Stimulated activated CD4-positive, alpha-beta T cell treated with anti-CD3 and anti-CD28 coated beads, Interleukin-12 subunit alpha, Interleukin-12 subunit beta, amount 100 ng/mL, for 48 hours (primary cell): ENCODE results near the gene ADGRG2.

Experiments
- DNase-seq, 3 donors: peaks; one replicate each; pipeline ENCODE4 v3.0.0-alpha.2; 2020; ENCODE audit warnings: low read depth in 2 of 3, low spot score in 1 of 3

The ADGRG2 gene, protein sequence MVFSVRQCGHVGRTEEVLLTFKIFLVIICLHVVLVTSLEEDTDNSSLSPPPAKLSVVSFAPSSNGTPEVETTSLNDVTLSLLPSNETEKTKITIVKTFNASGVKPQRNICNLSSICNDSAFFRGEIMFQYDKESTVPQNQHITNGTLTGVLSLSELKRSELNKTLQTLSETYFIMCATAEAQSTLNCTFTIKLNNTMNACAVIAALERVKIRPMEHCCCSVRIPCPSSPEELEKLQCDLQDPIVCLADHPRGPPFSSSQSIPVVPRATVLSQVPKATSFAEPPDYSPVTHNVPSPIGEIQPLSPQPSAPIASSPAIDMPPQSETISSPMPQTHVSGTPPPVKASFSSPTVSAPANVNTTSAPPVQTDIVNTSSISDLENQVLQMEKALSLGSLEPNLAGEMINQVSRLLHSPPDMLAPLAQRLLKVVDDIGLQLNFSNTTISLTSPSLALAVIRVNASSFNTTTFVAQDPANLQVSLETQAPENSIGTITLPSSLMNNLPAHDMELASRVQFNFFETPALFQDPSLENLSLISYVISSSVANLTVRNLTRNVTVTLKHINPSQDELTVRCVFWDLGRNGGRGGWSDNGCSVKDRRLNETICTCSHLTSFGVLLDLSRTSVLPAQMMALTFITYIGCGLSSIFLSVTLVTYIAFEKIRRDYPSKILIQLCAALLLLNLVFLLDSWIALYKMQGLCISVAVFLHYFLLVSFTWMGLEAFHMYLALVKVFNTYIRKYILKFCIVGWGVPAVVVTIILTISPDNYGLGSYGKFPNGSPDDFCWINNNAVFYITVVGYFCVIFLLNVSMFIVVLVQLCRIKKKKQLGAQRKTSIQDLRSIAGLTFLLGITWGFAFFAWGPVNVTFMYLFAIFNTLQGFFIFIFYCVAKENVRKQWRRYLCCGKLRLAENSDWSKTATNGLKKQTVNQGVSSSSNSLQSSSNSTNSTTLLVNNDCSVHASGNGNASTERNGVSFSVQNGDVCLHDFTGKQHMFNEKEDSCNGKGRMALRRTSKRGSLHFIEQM

DNA sequence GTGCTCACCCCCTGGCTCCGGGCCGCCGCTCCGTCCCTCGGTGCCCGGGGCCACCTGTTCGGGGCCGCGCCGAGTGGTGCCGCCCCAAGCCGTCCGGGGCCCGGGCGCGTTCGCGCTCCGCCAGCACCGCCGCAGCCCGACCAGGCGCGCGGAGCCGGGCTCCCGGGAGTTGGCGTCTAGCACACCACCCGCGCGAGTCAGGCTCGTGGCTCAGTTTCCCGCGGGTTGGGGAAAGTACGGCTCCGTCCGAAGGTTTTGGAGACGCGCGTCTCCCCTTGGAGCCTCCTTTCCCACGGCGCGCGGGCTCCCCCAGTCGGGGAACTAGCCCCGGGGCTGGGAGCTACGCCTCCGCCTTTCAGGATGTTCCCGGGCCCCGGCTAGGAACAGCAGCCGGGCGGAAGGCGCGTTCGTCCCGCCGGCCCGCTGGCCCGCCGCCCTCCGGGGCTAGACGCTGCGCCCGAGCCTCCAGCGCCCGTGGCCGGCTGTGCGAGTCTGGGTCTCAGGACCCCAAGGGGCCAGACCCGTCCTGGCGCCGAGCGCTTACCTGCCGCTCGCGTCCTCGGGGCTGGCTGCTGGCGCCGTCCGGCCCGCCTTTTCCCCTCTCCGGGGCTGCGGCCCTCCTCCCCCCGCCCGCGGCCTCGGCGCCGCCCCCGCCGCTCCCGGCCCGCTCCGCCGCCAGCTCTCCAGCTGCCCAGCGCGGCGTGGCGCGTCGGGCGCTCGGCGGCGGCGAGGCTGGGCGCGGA lies at the start of gene ADGRG2:
Gene ADGRG2 (minus strand): TSS at position 571 of the 743 bp plus-strand sequence. CDS start 53,634 bp downstream, outside the sequence.
- DNase-seq = no peak

DNA sequence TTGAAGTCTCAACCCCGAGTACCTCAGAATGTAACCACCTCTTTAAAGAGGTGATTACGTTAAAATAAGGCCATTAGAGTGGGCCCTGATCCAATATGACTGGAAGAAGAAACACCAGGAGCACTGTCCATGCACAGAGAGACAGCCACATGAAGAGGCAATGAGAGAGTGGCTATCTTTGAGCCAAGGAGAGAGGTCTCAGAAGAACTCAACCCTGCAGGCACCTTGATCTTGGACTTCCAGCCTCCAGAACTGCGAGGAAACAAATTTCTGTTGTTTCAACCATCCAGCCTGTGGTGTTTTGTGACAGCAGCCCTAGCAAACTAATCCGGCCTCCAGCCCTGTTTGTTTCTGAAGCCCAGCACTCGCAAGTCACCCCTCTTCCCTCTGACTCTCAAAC lies 46.3 kb upstream of the ADGRG2 start:
- no peak for DNase-seq

DNA sequence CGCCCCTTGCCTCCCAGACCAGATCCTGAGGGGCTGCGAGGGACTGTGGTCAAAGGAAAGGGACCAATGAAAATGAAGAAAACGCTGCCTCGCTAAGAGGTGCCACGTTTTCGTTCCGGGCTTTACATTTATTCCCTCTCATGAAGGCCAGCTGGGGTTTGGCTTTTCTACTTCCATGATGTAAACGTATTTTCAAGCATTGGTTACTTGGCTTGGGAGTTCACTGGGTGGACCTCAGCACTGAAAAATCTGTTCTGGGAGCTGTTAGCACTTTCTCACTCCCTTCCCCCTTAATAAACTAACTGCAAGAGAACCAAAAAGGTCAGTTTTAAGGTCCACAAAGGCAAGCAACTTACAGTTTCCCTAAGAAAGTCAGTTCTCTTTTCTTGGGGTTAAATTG lies 40.6 kb upstream of the ADGRG2 start:
- DNase-seq = no peak

DNA sequence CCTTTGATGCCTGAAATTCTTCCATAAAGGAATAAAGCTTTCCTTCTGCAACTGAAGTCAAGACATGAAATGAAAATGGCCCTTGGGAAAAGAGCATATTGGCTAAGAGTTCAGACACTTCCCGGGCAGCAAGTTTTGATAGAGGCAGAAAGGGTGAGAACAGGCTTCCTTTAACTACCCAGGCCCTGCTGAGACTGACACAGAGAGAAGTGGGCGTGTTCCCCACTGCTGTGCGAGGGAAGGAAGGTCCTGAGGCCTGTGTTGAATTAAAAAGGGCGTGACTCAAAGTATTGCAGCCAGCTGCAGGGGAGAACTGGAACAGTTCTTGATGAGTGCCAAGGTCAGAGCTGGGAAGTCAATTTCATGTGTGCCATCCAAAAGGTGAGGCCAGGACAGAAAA lies 33.9 kb upstream of the ADGRG2 start:
- no peak for DNase-seq

DNA sequence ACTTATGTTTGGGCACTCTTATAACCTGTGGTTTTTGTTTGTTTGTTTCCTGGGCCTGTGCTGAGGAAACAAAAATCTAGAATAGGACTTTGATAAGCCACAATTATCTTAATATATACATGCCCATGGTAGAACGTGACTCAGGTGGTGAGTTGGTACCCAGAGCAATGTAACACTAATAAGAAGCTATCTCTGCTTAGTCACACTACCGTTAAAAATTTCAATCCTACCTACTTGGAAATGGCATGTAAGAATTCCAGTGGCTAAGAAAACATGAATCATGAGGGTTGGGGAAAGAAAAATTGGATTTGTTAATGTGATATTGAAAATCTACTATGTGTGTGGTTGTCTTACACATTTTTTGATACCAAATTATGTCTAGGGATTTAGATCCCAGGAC lies 30.5 kb upstream of the ADGRG2 start:
- no peak for DNase-seq

DNA sequence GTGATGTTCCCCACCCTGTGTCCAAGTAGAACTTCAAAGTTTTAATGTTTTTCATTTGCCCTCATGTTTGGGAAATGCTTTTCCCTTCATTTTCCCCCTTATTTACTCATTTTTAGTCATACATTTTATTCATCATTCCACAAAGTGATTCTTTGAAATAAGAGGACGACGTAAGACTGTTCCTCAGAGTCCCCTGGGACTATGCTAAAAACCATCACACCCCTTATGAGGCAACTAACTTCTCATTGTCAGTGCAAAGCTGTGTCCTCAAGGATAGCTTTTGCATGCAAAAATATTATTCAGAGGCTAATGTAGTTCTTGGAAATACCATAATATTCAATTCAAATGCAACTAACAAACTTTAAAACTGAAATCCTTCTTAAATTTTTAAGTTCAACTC lies 14.8 kb upstream of the ADGRG2 start:
- DNase-seq = no peak

DNA sequence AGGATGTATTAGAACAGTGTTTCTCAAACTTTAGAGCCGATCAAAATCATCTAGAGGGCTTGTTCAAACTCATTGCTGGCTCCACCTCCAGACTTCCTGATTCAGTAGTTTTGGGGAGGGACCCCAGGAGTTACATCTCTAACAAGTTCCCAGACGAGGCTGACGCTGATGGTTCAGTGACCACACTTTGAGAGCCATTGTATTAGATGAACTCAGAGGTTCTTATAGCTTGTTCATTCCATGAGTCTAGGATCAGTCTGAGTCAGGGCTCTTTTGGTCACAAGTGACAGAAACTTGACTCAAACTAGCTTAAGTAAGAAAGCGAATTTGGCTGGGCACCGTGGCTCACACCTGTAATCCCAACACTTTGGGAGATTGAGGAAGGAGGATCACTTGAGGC lies 11.5 kb upstream of the ADGRG2 start:
- DNase-seq = no peak

DNA sequence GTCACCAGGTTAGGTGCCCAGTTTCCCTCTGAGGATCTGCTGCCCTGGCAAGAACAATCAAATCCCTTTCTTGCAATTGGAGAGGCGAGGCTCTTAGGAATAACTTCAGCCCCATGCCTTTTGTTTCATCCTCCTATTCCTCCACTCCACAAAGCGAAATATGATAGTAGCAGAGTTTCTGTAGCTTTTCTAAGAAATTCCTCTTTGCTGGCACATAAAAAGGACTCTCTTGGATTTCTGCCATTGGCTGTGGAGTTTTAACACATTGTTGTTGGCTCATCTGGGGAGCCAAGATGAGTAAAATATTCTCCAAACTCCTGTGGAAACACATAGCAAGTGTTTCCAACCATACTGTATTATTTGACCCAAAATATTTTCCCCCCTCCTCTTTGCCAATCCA lies 11.0 kb upstream of the ADGRG2 start:
- no peak for DNase-seq

DNA sequence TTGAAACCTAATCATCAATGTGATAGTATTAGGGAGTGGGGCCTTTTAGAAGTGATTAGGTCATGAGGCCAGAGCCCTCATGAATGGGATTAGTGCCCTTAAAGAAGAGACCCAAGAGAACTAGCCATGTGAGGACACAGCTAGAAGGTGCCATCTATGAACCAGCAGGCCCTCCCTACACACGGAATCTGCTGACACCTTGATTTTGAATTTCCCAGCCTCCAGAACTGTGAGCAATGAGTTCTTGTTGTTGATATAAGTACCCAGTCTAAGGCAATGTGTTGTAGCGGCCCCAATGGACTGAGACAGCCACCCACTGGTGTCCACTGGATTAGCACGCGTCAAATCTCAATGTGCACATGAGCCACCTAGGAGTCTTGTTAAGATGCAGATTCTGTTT lies 8.4 kb upstream of the ADGRG2 start:
- no peak for DNase-seq

DNA sequence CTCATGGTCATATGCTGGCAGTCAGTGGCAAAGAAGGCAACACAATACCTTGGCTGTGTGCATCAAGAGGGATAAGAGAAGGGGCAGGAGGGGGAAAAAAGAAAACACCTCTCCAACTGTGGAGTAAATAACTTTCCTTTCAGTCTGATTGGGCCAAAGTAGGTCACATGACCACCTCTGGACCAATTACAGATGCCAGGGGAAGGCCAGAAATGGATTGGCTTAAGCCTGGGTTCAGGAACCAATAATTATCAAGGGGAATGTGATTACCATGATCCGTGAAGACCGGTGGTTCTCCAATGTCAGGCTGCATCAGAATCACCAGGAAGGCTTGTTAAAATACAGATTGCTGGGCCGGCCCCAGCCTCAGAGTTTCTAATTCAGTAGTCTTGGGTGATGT lies 7.4 kb upstream of the ADGRG2 start:
- no peak for DNase-seq

DNA sequence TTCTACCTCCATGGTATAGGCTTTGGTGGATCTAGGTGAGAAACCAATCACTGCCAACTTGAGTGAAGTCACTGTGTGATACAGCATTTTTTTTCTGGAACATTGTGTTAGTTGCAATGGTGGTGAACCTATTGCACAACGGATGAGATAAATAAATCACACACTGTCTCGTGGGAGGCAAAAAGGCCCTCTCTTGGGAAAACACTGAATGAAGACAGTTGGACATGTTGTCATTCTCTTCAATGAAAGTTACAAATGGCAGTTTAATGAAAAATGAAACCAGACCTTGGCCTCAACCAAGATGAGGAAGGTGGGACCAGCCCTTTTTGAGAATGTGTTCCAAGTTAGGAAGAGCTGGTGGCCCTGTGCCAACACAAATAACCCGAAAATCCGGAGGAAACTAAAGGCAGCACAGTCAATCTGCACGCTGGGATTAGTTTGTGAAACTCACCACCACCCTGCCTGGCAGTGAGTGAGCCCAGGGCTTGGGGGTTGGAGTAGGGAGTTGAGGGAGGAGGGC lies 5.4 kb upstream of the ADGRG2 start:
- DNase-seq = no peak

DNA sequence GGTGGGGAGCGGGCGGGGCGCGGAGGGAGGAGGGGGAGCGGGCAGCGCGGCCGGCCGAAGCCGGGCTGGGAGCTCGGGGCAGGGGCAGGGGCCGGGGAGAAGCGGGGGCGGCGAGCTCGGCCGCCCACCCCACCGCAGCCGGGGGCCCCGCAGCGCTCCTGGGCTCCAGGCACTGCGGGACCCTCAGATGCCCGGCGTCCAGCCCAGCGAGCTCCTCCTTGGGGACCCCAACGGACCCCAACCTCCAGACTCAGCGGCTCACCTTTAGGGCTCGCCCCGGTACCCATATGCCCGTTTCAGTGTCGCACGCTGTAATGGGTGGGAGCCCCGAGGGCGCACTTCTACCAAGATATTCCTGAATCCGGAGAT lies 357 bp upstream of the ADGRG2 start:
- DNase-seq = no peak

DNA sequence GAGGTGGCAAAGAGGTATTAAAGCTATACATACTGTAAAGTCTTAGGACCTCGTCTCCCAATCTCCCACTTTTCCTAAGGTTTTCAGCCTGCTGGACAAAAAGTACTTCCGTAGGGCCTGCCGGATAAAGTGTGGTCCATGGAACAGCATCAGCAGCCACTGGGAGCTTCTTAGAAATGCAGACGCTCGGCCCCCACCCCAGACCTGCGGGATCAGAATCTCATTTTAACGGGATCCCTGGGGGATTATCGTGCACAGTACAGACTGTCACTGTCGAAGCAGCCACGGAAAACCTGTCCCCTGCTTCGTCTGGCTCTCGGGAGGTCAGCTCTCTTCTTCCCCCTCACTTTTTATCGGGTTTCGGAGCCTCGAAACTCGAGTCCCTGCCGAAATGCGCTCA lies 802 bp downstream of the ADGRG2 start:
- DNase-seq = no peak

DNA sequence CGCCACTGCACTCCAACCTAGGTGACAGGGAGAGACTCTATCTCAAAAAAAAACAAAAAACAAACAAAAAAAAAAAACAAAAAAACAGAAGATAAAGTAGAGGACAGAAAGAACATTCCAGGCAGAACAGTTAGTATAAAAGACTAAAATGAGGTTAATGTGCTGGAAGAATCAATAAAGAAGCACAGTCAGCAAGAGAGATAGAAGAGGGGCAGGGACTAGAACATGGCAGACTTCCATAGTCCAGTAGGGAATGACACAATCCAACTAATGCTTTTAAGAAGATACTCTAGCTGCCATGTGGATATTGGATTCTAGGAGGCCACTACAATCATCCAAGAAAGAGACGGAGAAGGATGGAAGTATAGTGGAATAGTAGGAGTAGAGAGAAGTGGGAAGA lies 11.6 kb downstream of the ADGRG2 start:
- no peak for DNase-seq

DNA sequence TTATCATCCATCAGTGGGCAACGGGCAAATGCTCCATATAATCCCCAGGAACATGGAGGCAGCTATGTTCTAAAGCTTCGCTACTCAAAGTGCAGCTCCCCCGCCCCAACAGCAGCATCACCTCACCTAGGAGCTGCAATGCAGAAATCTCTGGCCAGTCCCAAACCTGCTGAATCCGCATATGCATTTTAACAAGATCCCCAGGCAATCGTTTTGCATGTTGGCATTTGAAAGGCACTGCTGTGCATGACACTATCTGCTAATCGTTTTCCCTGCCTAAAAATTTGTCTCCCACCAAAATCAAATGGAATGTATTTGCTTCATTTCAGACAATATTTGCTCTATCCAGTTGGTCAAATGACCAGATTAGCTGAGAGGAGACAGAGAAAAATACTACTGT lies 15.2 kb downstream of the ADGRG2 start:
- DNase-seq = no peak

DNA sequence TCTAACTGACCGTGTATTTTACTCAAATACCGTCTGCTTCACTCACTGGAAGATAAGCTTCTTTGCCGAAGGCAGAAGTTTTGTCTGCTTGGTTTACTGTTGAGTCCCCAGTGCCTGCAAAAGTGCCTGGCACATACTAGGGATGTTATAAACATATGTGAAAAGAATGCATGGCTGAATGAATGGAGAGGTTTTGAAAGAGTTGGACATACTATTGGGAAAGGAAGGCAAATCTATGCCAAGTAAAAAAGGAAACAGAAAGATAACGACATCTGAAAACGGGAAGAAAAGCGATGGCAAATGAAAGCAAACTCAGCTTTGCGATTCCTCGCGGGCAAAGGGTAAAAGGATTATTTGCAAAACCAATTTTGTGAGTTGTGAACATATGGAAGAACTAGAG lies 21.7 kb downstream of the ADGRG2 start:
- no peak for DNase-seq

DNA sequence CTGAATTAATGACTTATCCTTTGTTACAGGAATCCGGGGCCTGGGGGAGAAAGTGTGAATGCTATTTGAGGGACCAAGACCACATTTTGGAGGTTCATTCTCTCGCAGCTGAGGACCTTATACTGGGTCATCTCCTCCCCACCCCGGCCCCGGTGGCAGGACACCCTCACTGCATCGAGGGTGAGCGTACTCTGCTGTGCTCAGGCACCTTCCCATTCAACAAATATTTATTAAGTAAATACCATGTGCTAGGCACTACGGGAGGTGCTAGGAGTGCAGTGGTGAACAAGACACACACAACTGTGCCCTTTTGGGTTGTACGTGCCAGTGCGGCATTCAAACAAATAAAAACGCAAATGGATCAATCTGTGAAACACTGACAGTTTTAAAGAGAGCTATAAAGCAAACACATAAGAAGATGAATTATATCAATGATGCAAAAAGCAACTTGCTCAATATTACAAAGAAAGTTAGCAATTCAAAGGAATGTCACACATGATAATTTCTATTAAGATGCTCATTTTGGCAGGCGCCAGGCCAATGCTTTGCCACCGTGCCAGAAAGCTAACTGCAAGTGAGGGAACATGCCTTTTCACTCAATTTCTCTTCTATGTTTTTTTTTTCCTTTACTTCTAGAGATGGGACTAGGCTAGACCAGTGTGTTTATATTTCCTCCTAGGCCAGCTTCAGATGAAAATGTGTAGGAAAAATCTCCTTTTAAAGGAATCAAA lies 24.6 kb downstream of the ADGRG2 start:
- no peak for DNase-seq

DNA sequence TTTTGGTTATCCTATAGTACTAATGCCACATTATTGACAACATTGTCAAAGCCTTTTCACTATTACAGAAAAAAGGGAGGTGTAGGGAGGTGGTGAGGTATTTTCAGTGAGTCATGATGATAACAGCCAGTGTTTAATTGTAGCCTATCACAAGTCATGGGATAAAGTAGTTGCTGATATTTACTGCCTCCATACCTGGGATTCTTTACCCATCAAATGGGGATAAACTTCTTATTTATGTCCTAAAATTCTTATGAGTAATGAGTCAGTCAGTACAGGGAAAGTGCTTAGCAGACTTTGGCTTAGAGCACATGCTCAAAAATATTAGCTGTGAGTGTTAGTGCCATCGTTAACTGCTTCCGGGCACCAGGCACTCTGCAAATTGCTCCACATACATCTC lies 25.7 kb downstream of the ADGRG2 start:
- no peak for DNase-seq

DNA sequence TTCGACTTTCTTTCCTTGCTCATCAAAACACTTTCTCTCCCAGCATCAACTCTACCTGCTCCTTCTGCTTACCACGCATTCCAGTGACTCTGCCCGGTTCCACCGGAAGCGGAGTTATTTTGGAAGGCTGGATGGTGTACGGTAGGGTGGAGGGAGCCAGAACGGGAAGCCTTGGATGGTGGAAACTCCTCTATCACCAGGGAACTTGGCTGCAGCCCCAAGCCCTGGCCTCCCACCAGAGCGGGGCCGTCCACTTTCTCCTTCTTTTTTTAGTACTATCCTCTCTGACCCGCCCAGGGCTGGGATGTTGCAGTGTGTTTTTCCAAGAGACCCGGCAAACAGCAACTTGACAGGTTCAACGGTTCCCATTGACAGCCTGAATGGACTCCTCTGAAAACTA lies 27.6 kb downstream of the ADGRG2 start:
- DNase-seq = no peak

DNA sequence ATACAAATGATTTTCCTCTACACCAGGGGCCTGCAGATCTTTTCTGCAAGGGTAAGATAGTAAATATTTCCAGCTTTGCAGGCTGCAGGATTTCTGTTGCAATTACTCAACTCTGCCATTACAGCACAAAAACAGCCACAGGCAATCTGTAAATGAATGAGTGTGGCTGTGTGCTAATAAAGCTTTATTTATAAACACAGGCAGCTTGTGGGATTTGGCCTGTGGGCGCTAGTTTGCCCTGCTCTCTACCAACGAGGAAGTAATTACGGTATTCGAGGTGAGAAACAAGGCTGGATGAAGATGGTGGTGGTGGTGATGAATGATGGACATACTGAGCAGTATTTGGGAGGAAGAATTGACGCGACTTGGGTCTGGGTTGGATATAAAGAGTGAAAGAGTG lies 30.7 kb downstream of the ADGRG2 start:
- DNase-seq = no peak
